Glomerular visceral epithelial cell (primary cell): ENCODE results near the gene TLX2.

Experiments used
- DNase-seq: peaks from one replicate; pipeline ENCODE4 v3.0.0-alpha.2; 2016; ENCODE audit errors: extremely low spot score

TLX2 gene

GRCh38 chr2:74531666-74532065 lies 17.4 kb downstream of the TLX2 start:
- DNase-seq, result no peak

DNA sequence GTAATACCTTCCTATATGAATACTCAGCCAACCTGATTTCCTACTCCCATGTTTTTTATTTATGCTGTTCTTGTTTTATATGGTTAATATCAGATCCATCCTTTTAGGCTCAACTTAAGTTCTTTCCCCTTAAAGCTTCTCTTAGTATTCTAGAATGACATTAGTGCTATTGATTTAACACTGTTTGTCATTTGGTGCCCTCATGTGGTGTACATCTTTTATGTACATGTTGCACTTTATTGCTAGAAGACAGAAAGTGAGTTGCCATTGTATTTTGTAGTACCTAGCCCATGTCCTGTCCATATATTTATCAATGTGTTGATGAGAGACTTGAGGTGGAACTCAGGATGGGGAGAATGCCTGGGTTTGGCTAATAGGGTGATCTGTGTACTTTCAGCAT lies 18.0 kb downstream of the TLX2 start:
- DNase-seq, result no peak

GRCh38 chr2:74533464-74533863 lies 19.2 kb downstream of the TLX2 start:
- no peak for DNase-seq

GRCh38 chr2:74534411-74534810 lies 20.2 kb downstream of the TLX2 start:
- no peak for DNase-seq

DNA sequence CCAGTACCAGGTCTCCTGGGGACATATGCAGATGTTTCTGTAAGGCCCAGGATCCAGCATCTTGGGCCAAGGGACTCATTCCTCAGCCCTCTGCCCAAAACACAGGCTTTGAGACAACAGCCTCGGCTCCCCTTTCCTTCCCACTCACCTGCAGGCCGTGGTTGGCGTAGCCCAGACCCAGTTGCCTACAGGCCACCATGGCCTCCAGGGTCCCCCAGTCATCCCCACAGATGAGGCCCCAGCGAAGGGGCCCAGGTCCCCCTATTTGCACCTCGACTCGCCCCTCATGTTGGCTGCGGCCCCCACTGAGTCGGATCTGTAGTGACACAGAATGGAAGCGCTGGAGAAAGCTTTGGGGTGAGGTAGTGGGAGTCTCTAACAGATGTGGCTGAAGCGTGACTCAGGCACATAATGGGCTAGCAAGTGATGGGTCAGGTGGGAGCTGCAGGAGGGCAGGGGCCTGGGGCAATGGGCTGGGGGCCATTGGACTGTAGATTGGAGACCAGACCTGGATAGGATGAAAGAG lies 21.3 kb downstream of the TLX2 start:
- no peak for DNase-seq

- no peak for DNase-seq
Observed at GRCh38 chr2:74536166-74536950, 22.1 kb downstream of the TLX2 start.

DNA sequence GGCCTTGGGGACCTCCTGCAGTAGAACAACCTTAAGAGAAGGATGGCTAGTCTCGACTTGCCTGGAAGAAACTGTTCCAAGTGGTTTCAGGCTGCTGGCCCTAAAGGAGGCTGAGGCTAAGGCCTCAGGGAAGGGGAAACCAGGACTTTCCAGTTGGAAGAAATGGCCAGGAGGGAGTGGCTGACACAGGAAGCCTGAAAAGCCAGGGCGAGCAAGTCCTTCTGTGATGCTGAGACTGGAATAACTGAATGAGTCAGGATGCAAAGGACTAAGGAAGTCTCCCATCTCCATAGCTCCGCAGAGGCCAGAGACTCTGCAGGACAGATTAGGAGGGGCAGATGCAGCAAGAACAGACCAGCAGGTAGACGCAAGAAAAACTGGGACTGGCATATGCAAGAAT lies 22.9 kb downstream of the TLX2 start:
- DNase-seq, result no peak

- DNase-seq, result no peak
Observed at GRCh38 chr2:74538881-74539339, 24.7 kb downstream of the TLX2 start.

- no peak for DNase-seq
Observed at GRCh38 chr2:74540291-74540690, 26.0 kb downstream of the TLX2 start.

- DNase-seq, result no peak
Observed at GRCh38 chr2:74542978-74543377, 28.7 kb downstream of the TLX2 start.

- no peak for DNase-seq
Observed at GRCh38 chr2:74544634-74545033, 30.4 kb downstream of the TLX2 start.

GRCh38 chr2:74546004-74546403 lies 31.8 kb downstream of the TLX2 start:
- no peak for DNase-seq

DNA sequence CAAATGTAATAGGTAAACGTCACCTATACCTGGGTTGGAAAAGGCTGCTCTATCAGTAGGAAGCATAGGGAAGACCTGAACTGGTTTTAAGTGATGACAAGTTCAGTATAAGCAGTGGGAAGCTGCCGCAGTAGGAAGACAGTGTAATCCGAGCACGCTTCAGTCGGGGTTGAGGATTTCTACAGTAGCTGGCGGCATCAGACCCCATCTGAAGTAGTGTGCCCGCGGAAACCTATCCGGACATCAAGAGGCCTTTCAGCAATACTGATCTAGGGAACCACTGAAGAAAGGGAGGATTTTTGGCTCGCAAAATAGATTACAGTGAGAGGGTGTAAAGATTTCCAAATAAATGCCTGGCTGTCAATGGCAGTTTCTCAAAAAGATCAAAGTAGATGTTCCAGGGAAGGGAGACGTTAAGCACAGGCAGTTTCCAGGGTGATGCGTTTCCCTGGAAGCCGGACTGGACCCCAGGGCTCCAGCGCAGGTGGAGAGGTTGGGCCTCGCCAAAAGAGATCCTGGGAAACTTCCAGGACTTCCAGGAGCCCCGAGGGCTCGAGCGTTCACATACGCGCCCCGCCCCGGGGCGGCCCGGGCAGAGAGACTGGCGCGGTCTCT lies 34.1 kb downstream of the TLX2 start:
- DNase-seq, result no peak

DNA sequence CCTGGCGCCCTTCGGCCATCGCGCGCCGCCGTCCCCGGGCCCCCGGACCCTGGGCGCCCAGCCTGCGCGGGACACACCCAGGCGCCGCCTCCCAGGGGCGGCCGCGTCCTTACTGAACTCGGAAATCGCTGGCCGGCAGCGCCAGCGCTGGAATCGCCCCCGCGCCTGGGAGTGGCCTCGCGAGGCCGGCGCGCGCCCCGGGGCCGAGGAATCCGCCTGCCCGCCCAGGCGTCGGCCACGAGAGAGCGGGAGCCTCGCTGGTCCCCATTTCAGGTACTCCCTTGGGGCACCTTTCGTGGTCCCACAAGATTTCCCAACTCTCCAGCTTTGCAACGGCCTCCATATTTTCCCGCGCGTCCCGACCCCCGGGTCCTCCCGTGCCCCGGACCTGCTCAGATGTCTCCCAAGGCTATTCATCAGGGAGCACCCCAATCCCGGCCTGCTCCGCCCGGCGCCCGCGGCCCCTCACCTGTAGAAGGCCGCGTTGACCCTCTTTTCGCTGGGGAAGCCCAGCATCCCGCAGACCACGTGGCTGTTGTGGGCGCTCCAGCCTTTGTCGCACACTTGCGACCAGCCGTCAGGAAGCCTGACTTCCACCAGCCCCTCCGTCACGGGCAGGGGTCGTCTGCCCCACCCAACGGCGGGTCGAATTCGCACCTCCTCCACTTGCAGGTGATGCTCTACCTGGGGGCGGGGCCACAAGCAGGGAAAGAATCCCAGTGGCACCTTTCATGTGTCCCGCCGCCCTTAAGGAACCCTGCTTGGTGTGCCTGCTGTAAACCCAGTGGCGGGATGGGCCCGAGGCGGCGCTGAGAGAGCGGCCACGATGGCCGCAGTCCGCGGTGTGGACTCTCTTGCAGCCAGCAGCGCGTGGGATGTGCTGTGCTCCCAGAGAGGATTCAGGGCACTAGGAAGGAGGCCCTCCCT lies 34.9 kb downstream of the TLX2 start:
- DNase-seq, result peak; percentile 64

- no peak for DNase-seq
Observed at GRCh38 chr2:74550231-74550630, 36.0 kb downstream of the TLX2 start.

DNA sequence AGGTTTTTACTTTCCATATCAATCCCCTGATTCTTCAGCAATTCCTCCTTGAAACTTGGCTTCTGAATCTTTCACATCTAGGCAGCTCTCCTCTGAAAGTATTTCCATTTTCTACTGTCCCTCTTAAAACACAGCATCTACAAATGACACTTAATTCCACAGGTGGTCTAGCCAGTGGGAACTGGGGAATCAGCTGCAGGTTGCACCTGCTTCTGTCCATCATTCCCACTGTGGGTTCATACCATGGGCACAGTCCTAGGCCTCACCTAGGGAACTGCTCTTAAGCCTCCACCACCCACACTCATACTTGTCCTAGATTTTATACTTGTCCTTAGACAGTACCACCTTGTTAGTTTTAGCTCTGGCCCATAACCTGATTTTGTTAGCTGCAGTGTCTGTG lies 37.3 kb downstream of the TLX2 start:
- no peak for DNase-seq

- no peak for DNase-seq
Observed at GRCh38 chr2:74551942-74552913, 38.0 kb downstream of the TLX2 start.

DNA sequence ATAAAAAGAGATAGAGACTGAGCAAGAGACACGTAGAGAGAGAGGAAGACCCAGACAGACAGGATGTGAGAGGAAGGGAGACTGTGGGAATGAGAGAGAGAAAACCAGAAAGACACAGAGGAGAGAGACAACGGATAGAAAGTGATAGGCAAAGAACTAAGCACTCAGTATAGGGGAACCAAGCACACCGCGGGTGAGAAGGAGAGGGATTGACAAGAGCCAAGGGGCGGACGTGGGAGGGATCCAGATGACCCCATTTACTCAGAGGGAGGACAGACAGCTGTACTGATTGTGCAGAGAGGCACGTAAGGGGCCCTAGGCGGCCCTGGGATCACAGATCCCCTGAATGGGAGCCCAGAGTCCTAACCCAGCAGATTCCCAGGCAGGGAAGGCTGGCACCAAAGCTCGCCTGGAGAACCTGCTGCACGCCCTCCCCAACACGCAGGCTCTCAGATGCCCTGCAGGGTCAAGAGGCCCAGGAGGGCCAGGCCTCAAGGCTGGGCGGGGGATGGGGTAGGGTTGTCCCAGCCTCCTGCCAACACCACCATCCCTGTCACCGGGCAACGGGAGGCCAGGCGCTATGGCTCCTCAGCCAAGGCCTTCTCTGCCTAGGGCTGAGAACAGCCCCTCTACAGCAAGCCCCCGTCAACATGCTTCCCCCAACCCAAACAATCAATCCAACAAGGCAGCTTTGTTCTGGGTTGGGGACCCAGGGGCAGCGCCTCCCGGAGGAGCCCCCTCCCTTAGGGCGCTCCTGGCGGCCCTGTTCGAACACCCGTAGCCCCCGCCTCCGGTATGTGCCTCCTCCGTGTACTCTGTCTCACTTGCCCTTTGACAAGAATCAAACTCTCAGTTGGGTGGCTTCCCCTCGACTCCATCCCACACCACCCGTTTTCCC lies 38.9 kb downstream of the TLX2 start:
- no peak for DNase-seq

GRCh38 chr2:74553892-74554819 lies 39.9 kb downstream of the TLX2 start, which contains the start of the genes DOK1 and LOXL3:
DOK1 (plus strand) TSS chr2:74554720; CDS start chr2:74554755, 35 bp downstream.
LOXL3 (minus strand) TSS chr2:74553942; CDS start chr2:74552634, 1,308 bp downstream.
- peak; percentile 89 for DNase-seq
